ENCODE results near the gene NPLOC4. TPM values are rescaled to one million over a fixed set of nuclear protein-coding genes. Genes with fewer than 3 reads are reported as not detected.

The NPLOC4 gene
- total RNA-seq, 4 donors from 2014 or later, result 58.9 to 87.7 (median 70.8) TPM

DNA sequence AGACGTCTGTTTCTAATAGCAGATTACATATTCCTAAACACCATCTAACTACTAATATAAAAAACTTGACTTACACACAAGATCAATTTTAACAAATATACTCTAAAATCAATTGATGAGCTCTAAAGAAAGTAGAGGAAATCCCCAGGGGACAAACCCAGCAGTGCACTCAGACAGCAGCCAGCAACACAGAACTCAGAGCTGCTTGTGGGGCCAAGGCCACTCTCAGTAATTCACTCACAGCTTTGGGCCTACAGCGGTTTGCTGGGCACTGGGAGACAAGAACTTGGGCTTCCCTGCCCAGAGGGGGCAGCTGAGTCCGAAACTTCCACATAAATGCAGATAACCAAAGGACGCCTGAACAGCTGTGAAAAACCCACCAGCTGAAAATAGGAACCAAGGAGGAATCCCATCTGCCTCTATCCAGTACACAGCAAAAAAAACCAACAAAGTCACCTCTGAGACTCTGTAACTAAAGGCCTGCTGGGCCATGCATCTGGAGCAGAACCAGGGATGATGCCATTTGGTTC, 21.4 kb downstream of the NPLOC4 start:
- TF ChIP-seq CTCF (IDR thresholded peaks at IDR 0.05), result no peak
- ATAC-seq (ENCODE audit: low FRiP score) (no peak), DNase-seq (ENCODE audit: low spot score) (no peak)

GRCh38 chr17:81612172-81612970, 24.5 kb downstream of the NPLOC4 start:
- no peak for DNase-seq (ENCODE audit: low spot score)
- ATAC-seq (ENCODE audit: low FRiP score), result no peak
- no peak for TF ChIP-seq CTCF (IDR thresholded peaks at IDR 0.05)

DNA sequence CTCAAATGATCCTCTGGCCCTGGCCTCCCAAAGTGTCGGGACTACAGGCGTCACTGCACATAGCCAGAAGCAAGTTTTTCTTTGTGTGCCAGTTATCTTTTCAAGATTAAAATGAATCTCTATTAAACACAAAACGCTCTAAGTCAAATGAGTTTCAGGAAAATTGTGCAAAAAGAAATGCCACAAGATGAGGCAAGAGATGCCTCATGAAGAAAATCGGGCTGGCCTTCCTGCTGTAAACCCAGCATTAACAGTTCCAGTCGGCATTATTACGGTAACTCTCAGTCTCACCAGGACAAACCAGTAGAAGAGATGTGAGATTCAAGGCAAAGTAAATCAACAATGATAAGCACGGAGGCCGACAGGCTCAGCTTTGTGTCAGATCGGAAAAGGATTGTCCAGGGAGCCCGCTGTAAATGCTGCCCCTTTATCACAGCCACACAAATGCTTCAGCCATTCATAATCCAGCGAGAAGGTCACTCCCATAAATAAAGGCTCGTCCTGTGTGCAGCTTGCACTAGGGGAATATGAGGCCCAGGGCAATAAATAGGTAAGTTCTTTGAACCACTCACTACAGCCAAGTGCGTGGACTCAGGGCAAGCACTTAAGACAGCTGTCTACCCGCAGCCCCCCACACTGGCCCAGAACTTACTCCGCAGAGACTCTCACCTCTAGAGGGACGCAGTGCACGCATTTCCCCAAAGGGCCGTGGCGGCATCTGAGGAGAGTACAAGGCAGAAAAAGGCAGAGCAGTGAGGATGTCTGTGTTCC, 27.2 kb downstream of the NPLOC4 start:
- TF ChIP-seq CTCF (IDR thresholded peaks at IDR 0.05), result no peak
- peak; percentile 10 for ATAC-seq (ENCODE audit: low FRiP score)
- no peak for DNase-seq (ENCODE audit: low spot score)

DNA sequence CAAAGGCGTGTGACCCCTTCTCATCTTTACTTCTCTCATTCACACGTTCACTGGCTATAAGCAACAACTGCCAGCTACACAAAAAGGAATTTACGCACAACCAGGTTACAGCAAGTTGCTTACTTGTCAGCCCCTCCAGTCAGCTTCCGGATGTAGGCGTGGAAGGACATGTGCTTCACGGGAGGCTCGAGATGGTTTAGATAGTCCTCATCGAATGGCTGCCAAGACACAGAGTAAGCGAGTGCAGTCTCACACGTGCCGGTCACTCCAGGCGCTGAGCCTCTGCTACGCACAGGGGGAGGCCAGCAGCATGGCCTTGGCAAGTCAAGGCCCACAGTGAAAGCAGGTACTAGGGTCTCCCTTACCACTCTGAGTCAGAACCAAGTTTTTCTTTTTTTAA, 28.3 kb downstream of the NPLOC4 start:
- ATAC-seq (ENCODE audit: low FRiP score) (no peak), DNase-seq (ENCODE audit: low spot score) (no peak)
- no peak for TF ChIP-seq CTCF (IDR thresholded peaks at IDR 0.05)

DNA sequence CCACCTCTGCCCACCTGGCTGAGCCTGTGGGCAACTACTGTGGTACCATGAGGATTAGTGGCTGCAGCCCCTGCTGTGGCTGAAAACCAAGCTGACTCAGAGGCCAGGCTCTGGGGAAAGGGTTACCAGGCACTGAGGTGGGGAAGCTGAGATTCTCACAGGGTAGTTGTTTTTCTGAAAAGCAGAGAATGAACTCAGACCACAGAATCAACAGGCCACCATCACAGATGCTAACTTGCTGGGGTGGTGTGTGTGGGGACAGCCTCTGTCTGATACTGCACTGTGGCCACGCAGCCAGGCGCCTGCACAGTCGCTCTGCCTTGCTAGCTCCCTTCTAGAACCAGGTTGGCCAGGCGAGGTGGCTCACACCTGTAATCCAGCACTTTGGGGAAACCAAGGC, 28.8 kb downstream of the NPLOC4 start:
- DNase-seq (ENCODE audit: low spot score), result no peak
- no peak for ATAC-seq (ENCODE audit: low FRiP score)
- no peak for TF ChIP-seq CTCF (IDR thresholded peaks at IDR 0.05)

GRCh38 chr17:81607431-81607830, 29.5 kb downstream of the NPLOC4 start:
- ATAC-seq (ENCODE audit: low FRiP score) (no peak), DNase-seq (ENCODE audit: low spot score) (no peak)
- TF ChIP-seq CTCF (IDR thresholded peaks at IDR 0.05), result no peak

Data from omental fat pad (tissue), 4 donors.